Liver (tissue), 9 donors: ENCODE measurements around the gene FAM186B. TPM values are rescaled to one million over a fixed set of nuclear protein-coding genes. Genes with fewer than 3 reads are reported as not detected.

Experiments
- DNase-seq: peaks from one replicate; pipeline ENCODE4 v3.0.0-alpha.2; 2017; ENCODE audit warnings: low spot score
- H3K27ac ChIP-seq, 2 donors: one replicate each; pipeline ENCODE4 v1.7.0; 2013; ENCODE audit warnings: inconsistent platforms in 2 of 2, low read length in 2 of 2, control low read depth in 1 of 2, low read depth in 1 of 2, mild to moderate bottlenecking in 1 of 2
- H3K27me3 ChIP-seq, 4 donors: one replicate each; pipeline versions ENCODE4 v1.6.1 to v1.7.0; 2013; ENCODE audit warnings: low read length in 3 of 4, inconsistent platforms in 1 of 4, mild to moderate bottlenecking in 1 of 4, moderate library complexity in 1 of 4; ENCODE audit not compliant: control insufficient read depth in 4 of 4, insufficient read depth in 4 of 4
- H3K36me3 ChIP-seq, 4 donors: one replicate each; pipeline versions ENCODE4 v1.6.1 to v1.7.0; 2013; ENCODE audit warnings: low read length in 3 of 4, mild to moderate bottlenecking in 3 of 4, low read depth in 1 of 4, moderate library complexity in 1 of 4; ENCODE audit not compliant: control insufficient read depth in 4 of 4, insufficient read depth in 3 of 4
- H3K4me1 ChIP-seq, 4 donors: one replicate each; pipeline versions ENCODE4 v1.6.1 to v1.7.0; 2013; ENCODE audit warnings: low read length in 3 of 4, mild to moderate bottlenecking in 3 of 4, moderate library complexity in 1 of 4; ENCODE audit not compliant: control insufficient read depth in 4 of 4, insufficient read depth in 4 of 4
- H3K4me3 ChIP-seq, 3 donors: one replicate each; pipeline versions ENCODE4 v1.6.1 to v1.7.0; 2013; ENCODE audit warnings: low read length in 3 of 3, control low read depth in 1 of 3, low read depth in 1 of 3, mild to moderate bottlenecking in 1 of 3
- H3K9ac ChIP-seq, 2 donors: one replicate each; pipeline ENCODE4 v1.7.0; 2013; ENCODE audit warnings: low read length in 2 of 2, mild to moderate bottlenecking in 2 of 2, moderate library complexity in 2 of 2, control low read depth in 1 of 2, low read depth in 1 of 2
- H3K9me3 ChIP-seq, 4 donors: one replicate each; pipeline versions ENCODE4 v1.6.1 to v1.7.0; 2013; ENCODE audit warnings: low read length in 3 of 4; ENCODE audit not compliant: control insufficient read depth in 4 of 4
- ATF3 ChIP-seq: IDR thresholded peaks from 2 replicates; pipeline ENCODE4 v1.6.1; 2016; ENCODE audit warnings: antibody characterized with exemption
- CTCF ChIP-seq: fragments of 150-350 bp; IDR thresholded peaks from 2 replicates; pipeline ENCODE4 v1.5.1; 2017; ENCODE audit warnings: improper control_type of control experiment, low read depth, low read length; ENCODE audit not compliant: missing input control
- FOXA1 ChIP-seq: IDR thresholded peaks from 2 replicates; pipeline ENCODE4 v1.6.1; 2016; ENCODE audit warnings: antibody characterized with exemption
- FOXA2 ChIP-seq: IDR thresholded peaks from 2 replicates; pipeline ENCODE4 v1.6.1; 2016; ENCODE audit warnings: antibody characterized with exemption
- GABPA ChIP-seq, 2 donors: IDR thresholded peaks in 1 of 2; conservative IDR thresholded peaks in 1 of 2; 2 replicates each; pipeline ENCODE4 v1.6.1; 2016; ENCODE audit warnings: antibody characterized with exemption in 2 of 2, mild to moderate bottlenecking in 1 of 2, moderate library complexity in 1 of 2
- HNF4A ChIP-seq, 2 donors: conservative IDR thresholded peaks; 2 replicates each; pipeline ENCODE4 v1.6.1; 2016; ENCODE audit warnings: antibody characterized with exemption in 2 of 2, mild to moderate bottlenecking in 2 of 2
- HNF4G ChIP-seq: IDR thresholded peaks from 2 replicates; pipeline ENCODE4 v1.6.1; 2016; ENCODE audit warnings: antibody characterized with exemption
- JUND ChIP-seq, 2 donors: IDR thresholded peaks; 2 replicates each; pipeline ENCODE4 v1.6.1; 2016; ENCODE audit warnings: antibody characterized with exemption in 2 of 2
- NR2F2 ChIP-seq: IDR thresholded peaks from 2 replicates; pipeline ENCODE4 v1.6.1; 2016; ENCODE audit warnings: antibody characterized with exemption
- RAD21 ChIP-seq, 2 donors: IDR thresholded peaks; 2 replicates each; pipeline ENCODE4 v1.6.1; 2016; ENCODE audit warnings: antibody characterized with exemption in 2 of 2, mild to moderate bottlenecking in 2 of 2
- RXRA ChIP-seq, 2 donors: IDR thresholded peaks; 2 replicates each; pipeline ENCODE4 v1.6.1; 2017 to 2018; ENCODE audit warnings: antibody characterized with exemption in 2 of 2, mild to moderate bottlenecking in 1 of 2
- SP1 ChIP-seq: IDR thresholded peaks from 2 replicates; pipeline ENCODE4 v1.6.1; 2018; ENCODE audit warnings: antibody characterized with exemption, mild to moderate bottlenecking
- TAF1 ChIP-seq: conservative IDR thresholded peaks from 2 replicates; pipeline ENCODE4 v1.6.1; 2016; ENCODE audit warnings: antibody characterized with exemption, mild to moderate bottlenecking
- ZBTB33 ChIP-seq: IDR thresholded peaks from 2 replicates; pipeline ENCODE4 v1.6.1; 2016; ENCODE audit warnings: antibody characterized with exemption
- WGBS: extraction: QIAGEN DNeasy Blood & Tissue Kit; methylation state at CpG from one replicate; pipeline ENCODE4 v1.1.7; 2013; 5-methylcytosine and 5-hydroxymethylcytosine counted together
- polyA plus RNA-seq, 2 donors: library from polyadenylated mRNA; stranded (reverse) in 1 of 2; unstranded in 1 of 2; fragments of 200-250 nt in 1 of 2; fragments of >200 nt in 1 of 2; fragmentation: Nextera tagmentation in 1 of 2; extraction: Ambion mirVana in 1 of 2; gene quantifications; one replicate each; pipeline versions ENCODE4 v1.2.1 to v1.2.3, GENCODE V29; 2013 to 2015
- total RNA-seq, 2 donors: library from RNA; depleted of rRNA; stranded (reverse); fragments of >200 nt; gene quantifications; one replicate each; pipeline ENCODE4 v1.2.3, GENCODE V29; 2014
- donor health status: healthy.
- donor health status: healthy.
- donor health status: healthy.
- donor health status: healthy.
- donor health status: healthy.

Gene FAM186B
- total and polyA plus RNA-seq, 4 donors, result 0.19 to 0.84 (median 0.42) TPM

GRCh38 chr12:49584591-49584990 is 20.8 kb downstream of the FAM186B start:
- no peak overlapping the region for H3K27ac ChIP-seq
- H3K9me3 ChIP-seq, result no peaks in the 10 kb centered on the region
- H3K27me3 ChIP-seq, result no peaks in the 10 kb centered on the region
- no peak overlapping the region for H3K9ac ChIP-seq
- TF ChIP-seq NR2F2 (no peak), FOXA2 (no peak), RAD21 (IDR thresholded peaks at IDR 0.05) (no peak), TAF1 (no peak)
- peaks cover 0 to 2% (median 0%) of the 10 kb centered on the region in 4 donors for H3K36me3 ChIP-seq
- H3K4me3 ChIP-seq, result no peak overlapping the region
- H3K4me1 ChIP-seq, result peaks cover 0 to 8% (median 5%) of the 10 kb centered on the region in 4 donors
- no peak for DNase-seq
- 87% methylated on average over 7 of the region's 7 CpGs for WGBS

DNA sequence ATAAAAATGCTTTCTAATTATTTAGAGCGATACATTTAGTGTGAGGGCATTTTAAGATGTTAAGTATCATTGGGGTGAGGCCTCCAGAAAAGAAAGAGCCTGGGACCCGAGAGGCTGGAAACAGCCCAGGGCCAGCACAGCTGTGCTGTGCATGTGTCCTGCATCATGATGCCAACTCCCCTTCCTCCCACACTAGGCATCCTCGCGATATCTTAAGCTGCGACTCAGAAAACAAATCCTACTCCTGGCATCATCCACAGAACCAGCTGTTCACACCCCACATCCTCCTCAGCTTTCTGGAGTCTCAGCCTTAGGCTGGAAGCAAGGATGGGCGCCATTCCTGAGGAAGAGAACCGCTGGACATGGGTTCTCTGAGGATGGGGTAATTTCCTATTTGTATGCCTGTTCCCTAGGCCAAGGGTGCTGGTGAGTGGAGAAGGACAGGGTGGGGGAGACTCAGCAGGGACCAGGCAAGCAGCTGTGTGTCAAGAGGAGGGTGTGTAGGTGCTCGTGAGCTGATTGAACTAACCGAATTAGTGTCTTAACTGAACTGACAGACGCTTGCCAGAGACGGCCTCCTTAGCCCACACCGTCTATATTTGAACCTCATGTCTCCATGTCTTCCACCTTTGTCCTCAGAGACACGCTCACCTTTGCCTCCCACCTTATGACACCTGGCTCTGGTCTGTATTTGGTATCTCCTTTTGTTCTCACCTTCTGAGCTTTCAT is 21.9 kb downstream of the FAM186B start:
- no peak for DNase-seq
- 90% methylated on average over 13 of the region's 13 CpGs for WGBS

More for the DNA sequence above, 21.9 kb downstream of the FAM186B start:
- H3K4me1 ChIP-seq, result peaks cover 0 to 8% (median 5%) of the 10 kb centered on the region in 4 donors
- H3K9me3 ChIP-seq, result no peaks in the 10 kb centered on the region
- H3K9ac ChIP-seq, result no peak overlapping the region
- no peak overlapping the region for H3K4me3 ChIP-seq
- peaks cover 0 to 2% (median 0%) of the 10 kb centered on the region in 4 donors for H3K36me3 ChIP-seq
- no peak overlapping the region for H3K27ac ChIP-seq
- TF ChIP-seq JUND (IDR thresholded peaks at IDR 0.05) (no peak), NR2F2 (no peak), RAD21 (IDR thresholded peaks at IDR 0.05) (no peak), FOXA2 (no peak), HNF4A (conservative IDR thresholded peaks at IDR 0.05) (no peak), ZBTB33 (no peak), FOXA1 (no peak), HNF4G (no peak), GABPA (IDR thresholded peaks at IDR 0.05 in 1 of 2, conservative IDR thresholded peaks at IDR 0.05 in 1 of 2) (no peak), RXRA (IDR thresholded peaks at IDR 0.05) (no peak), SP1 (no peak), TAF1 (no peak), ATF3 (no peak), CTCF (no peak)
- H3K27me3 ChIP-seq, result no peaks in the 10 kb centered on the region
